HepG2 (cell line): Measurements from ENCODE around the gene NFE2L3. TPM values are rescaled to one million over a fixed set of nuclear protein-coding genes. Genes with fewer than 3 reads are reported as not detected.
"Not testable (repeated sequence)": the region's sequence is repeated elsewhere in the genome, so short reads cannot be mapped to it uniquely, and the experiment has no call there.

Experiments used
- ATAC-seq: fragments of 200-7000 bp; cut with Tn5 transposase; 3 replicates; pipeline ENCODE4 v1.9.1; 2020; ENCODE audit warnings: mild to moderate bottlenecking, moderate library complexity
- BruUV-seq: library from RNA; stranded (reverse); fragments of 400-500 nt; replicated peaks from 2 replicates; lab custom pipeline; 2021; lab: Mats Ljungman, UMichigan
- CTCF ChIA-PET: fragments of 300-600 bp; formaldehyde crosslinking; extraction: SDS; loops from one replicate; lab custom pipeline; 2021; ENCODE audit warnings: low total read pairs, inconsistent platforms, low intra/inter-chr PET ratio; lab: Yijun Ruan, JAX
- POLR2A ChIA-PET: fragments of 350-600 bp; sonication (Branson Sonifier 250); formaldehyde crosslinking; loops from one replicate; lab custom pipeline; 2020; ENCODE audit warnings: antibody characterized with exemption, inconsistent platforms; lab: Yijun Ruan, JAX
- DNase-seq: peaks from one replicate; pipeline ENCODE4 v3.0.0-alpha.2; 2015; ENCODE audit warnings: low spot score
- FAIRE-seq: peaks from 3 replicates; lab custom pipeline; 2011; peaks lifted over from hg19 to GRCh38; lab: Jason Lieb, UNC
- H2AFZ ChIP-seq: one replicate; pipeline ENCODE4 v1.6.1; 2011; ENCODE audit warnings: low read length, inconsistent platforms
- H3K27ac ChIP-seq: fragments of 300-600 bp; 3 replicates; pipeline ENCODE4 v1.8.0; 2011; ENCODE audit warnings: mixed run types, mild to moderate bottlenecking, mixed read lengths, low read length, inconsistent platforms; ENCODE audit not compliant: insufficient read depth; ENCODE audit errors: extremely low read length
- H3K27me3 ChIP-seq, 2 experiments: fragments of 200-600 bp in 1 of 2; 2 replicates in 1 of 2; 3 replicates in 1 of 2; pipeline versions ENCODE4 v1.6.0 to v1.8.0; 2011; ENCODE audit warnings: low read length in 2 of 2, mild to moderate bottlenecking in 2 of 2, moderate library complexity in 2 of 2, inconsistent platforms in 1 of 2; ENCODE audit not compliant: insufficient read depth in 2 of 2, control insufficient read depth in 1 of 2
- H3K36me3 ChIP-seq, 2 experiments: fragments of 200-600 bp in 1 of 2; replicated peaks in 1 of 2; 2 replicates in 1 of 2; 3 replicates in 1 of 2; pipeline versions ENCODE4 v1.5.1 to v1.8.0; 2011; ENCODE audit warnings: low read length in 2 of 2, inconsistent platforms in 1 of 2; ENCODE audit not compliant: insufficient read depth in 2 of 2, control insufficient read depth in 1 of 2
- H3K4me1 ChIP-seq: 2 replicates; pipeline ENCODE4 v1.5.1; 2012; ENCODE audit warnings: low read length, inconsistent platforms; ENCODE audit not compliant: insufficient read depth
- H3K4me2 ChIP-seq: 2 replicates; pipeline ENCODE4 v1.6.0; 2011; ENCODE audit warnings: low read depth, low read length, inconsistent platforms
- H3K4me3 ChIP-seq, 3 experiments: fragments of 200-600 bp in 1 of 3; sonication (generic), shearing (Covaris generic) in 1 of 3; replicated peaks in 1 of 3; 2 replicates each; pipeline ENCODE4 v1.5.1; 2011 to 2016; ENCODE audit warnings: low read length in 3 of 3, inconsistent platforms in 2 of 3, low read depth in 2 of 3, mild to moderate bottlenecking in 2 of 3, control low read depth in 1 of 3, mixed read lengths in 1 of 3; ENCODE audit not compliant: insufficient read depth in 1 of 3
- H3K79me2 ChIP-seq: one replicate; pipeline ENCODE4 v1.6.1; 2011; ENCODE audit warnings: low read length, inconsistent platforms; ENCODE audit not compliant: insufficient read depth
- H3K9ac ChIP-seq: 2 replicates; pipeline ENCODE4 v1.6.0; 2011; ENCODE audit warnings: mild to moderate bottlenecking, low read depth, low read length, inconsistent platforms; ENCODE audit not compliant: insufficient read depth
- H3K9me3 ChIP-seq: 2 replicates; pipeline ENCODE4 v1.5.1; 2012; ENCODE audit warnings: mild to moderate bottlenecking, low read length
- H4K20me1 ChIP-seq: 2 replicates; pipeline ENCODE4 v1.6.0; 2011; ENCODE audit warnings: inconsistent platforms, mild to moderate bottlenecking, low read length, moderate library complexity; ENCODE audit not compliant: insufficient read depth
- HNRNPLL ChIP-seq: fragments of 200-400 bp; formaldehyde crosslinking; IDR thresholded peaks from 2 replicates; pipeline ENCODE4 v1.6.1; 2017; ENCODE audit warnings: mild to moderate bottlenecking, low read depth, low read length; ENCODE audit not compliant: poor library complexity, severe bottlenecking
- NFAT5 ChIP-seq: sonication (generic); formaldehyde crosslinking; IDR thresholded peaks from 2 replicates; pipeline ENCODE4 v1.4.0; 2020; ENCODE audit warnings: missing genetic modification reagents
- SALL1 ChIP-seq: sonication (generic); formaldehyde crosslinking; IDR thresholded peaks from 2 replicates; pipeline ENCODE4 v1.8.0; 2022; ENCODE audit warnings: mild to moderate bottlenecking, missing genetic modification reagents
- SALL2 ChIP-seq: sonication (generic); formaldehyde crosslinking; IDR thresholded peaks from 2 replicates; pipeline ENCODE4 v1.8.1; 2023; ENCODE audit warnings: mild to moderate bottlenecking, missing genetic modification reagents, inconsistent platforms
- ZNF546 ChIP-seq: sonication (generic); formaldehyde crosslinking; conservative IDR thresholded peaks from 2 replicates; pipeline ENCODE4 v1.8.1; 2023; ENCODE audit warnings: mild to moderate bottlenecking, missing genetic modification reagents
- ZNF777 ChIP-seq: sonication (generic); formaldehyde crosslinking; IDR thresholded peaks from 2 replicates; pipeline ENCODE4 v1.4.0; 2020; ENCODE audit warnings: missing genetic modification reagents
- ZSCAN29 ChIP-seq: sonication (generic); formaldehyde crosslinking; conservative IDR thresholded peaks from 2 replicates; pipeline ENCODE4 v1.4.0; 2020; ENCODE audit warnings: mild to moderate bottlenecking, missing genetic modification reagents
- WGBS: methylation state at CpG from one replicate; pipeline ENCODE4 v1.1.6; 2017; ENCODE audit warnings: low lambda C conversion rate; 5-methylcytosine and 5-hydroxymethylcytosine counted together
- in situ Hi-C: cut with HindIII; loops from 2 replicates; pipeline ENCODE4 v1.10.0; 2017; ENCODE audit warnings: low pct_unique_long_range_greater_than_20kb; ENCODE audit not compliant: extremely low pct_ligation_motif_present
- intact Hi-C: fragments of 100-400 bp; cut with micrococcal nuclease; formaldehyde crosslinking; loops from one replicate; pipeline ENCODE4 v1.10.0; 2022; ENCODE audit not compliant: unreplicated experiment
- polyA plus RNA-seq, 8 experiments: library from polyadenylated mRNA; depleted of rRNA in 3 of 8; stranded (reverse) in 7 of 8; unstranded in 1 of 8; fragments of >200 nt; fragmentation: Illumina TruSeq in 4 of 8; extraction: Trizol in 4 of 8; gene quantifications; 2 replicates each; pipeline versions ENCODE4 v1.2.1 to v1.2.3, GENCODE V29; 2011 to 2016; ENCODE audit warnings: low read depth in 4 of 8, missing spikeins in 1 of 8, mixed read lengths in 1 of 8; ENCODE audit not compliant: insufficient read depth in 1 of 8
- total RNA-seq, 5 experiments: library from RNA; depleted of rRNA; stranded (reverse); fragments of >200 nt; fragmentation: Illumina TruSeq; extraction: Trizol; gene quantifications; 2 replicates each; pipeline ENCODE4 v1.2.3, GENCODE V29; 2016; ENCODE audit warnings: low read depth in 1 of 5
- TF ChIP-seq, protein P1 (sequence below): IDR thresholded peaks from 2 replicates; pipeline ENCODE4 v1.6.1; 2016; ENCODE audit warnings: missing compliant biosample characterization, missing genetic modification reagents, borderline replicate concordance
- TF ChIP-seq, protein P2 (sequence below), 2 experiments: sonication (generic) in 1 of 2; formaldehyde crosslinking in 1 of 2; IDR thresholded peaks; 2 replicates each; pipeline versions ENCODE4 v1.6.1 to v1.9.0; 2014 to 2022; ENCODE audit warnings: antibody characterized with exemption in 1 of 2, borderline replicate concordance in 1 of 2, inconsistent platforms in 1 of 2, low read depth in 1 of 2, missing genetic modification reagents in 1 of 2

NFE2L3 gene
- total and polyA plus RNA-seq, 2 of the 13 experiments (the other 11 are each of a cell fraction or from before 2014, with no cell fraction given): 11.4 to 19.4 TPM

DNA sequence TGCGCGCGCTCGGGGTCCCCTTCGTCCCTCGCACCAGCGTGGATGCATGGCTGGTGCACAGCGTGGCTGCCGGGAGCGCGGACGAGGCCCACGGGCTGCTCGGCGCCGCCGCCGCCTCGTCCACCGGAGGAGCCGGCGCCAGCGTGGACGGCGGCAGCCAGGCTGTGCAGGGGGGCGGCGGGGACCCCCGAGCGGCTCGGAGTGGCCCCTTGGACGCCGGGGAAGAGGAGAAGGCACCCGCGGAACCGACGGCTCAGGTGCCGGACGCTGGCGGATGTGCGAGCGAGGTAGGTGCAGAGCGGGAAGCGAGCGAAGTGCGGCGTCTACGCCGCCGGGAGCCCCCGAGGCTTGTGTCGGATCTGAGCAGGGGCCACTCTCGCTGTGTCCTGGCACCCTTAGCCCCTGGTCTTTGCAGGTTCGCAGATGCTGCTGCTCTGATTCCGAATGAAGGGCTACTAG lies 813 bp downstream of the NFE2L3 start:
- in situ Hi-C loops, H3K79me2 ChIP-seq, H3K9me3 ChIP-seq, H2AFZ ChIP-seq, H3K27ac ChIP-seq, BruUV-seq, DNase-seq, H3K36me3 ChIP-seq, FAIRE-seq, H4K20me1 ChIP-seq, CTCF ChIA-PET: not testable (repeated sequence)
- H3K9ac ChIP-seq: peak overlapping the region; percentile 54; the same call in 1 of the 2 replicates
- intact Hi-C loops: loop anchor here (2.0 to 10.0 kb wide), 2 partner anchors 46 to 58 kb away; no protein-coding TSS in a partner anchor
- H3K27me3 ChIP-seq: peaks cover 0 to 13% of the 10 kb centered on the region in 2 experiments; a peak in 3 of 5 replicates
- POLR2A ChIA-PET: interaction anchor here (1.1 to 2.4 kb wide), 5 partner anchors 9 to 47 kb away, joined by 4 to 36 read pairs (median 10); partner anchors contain the start of genes CBX3 and HNRNPA2B1
- H3K4me3 ChIP-seq: peak overlapping the region; percentile 58 to 72 (median 70)
- ATAC-seq: peak; percentile 34
- H3K4me1 ChIP-seq: peaks cover 53% of the 10 kb centered on the region
- H3K4me2 ChIP-seq: peak overlapping the region; percentile 81
- WGBS: no CpG with 5 or more reads among the region's 54 CpGs
- TF ChIP-seq ZNF546 (CRISPR knock-in tag) (0 out of 2 replicates have a peak, but pooled peaks have one; percentile 45), SALL1 (CRISPR knock-in tag) (0 out of 2 replicates have a peak, but pooled peaks have one; percentile 18), ZNF777 (peak; percentile 97), ZSCAN29 (CRISPR knock-in tag) (peak; percentile 99), SALL2 (CRISPR knock-in tag) (peak; percentile 57; the same call in 1 of the 2 replicates), NFAT5 (CRISPR knock-in tag) (peak; percentile 84; the same call in 1 of the 2 replicates), HNRNPLL (peak; percentile 60)
- TF ChIP-seq, protein P1, sequence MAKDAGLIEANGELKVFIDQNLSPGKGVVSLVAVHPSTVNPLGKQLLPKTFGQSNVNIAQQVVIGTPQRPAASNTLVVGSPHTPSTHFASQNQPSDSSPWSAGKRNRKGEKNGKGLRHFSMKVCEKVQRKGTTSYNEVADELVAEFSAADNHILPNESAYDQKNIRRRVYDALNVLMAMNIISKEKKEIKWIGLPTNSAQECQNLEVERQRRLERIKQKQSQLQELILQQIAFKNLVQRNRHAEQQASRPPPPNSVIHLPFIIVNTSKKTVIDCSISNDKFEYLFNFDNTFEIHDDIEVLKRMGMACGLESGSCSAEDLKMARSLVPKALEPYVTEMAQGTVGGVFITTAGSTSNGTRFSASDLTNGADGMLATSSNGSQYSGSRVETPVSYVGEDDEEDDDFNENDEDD: peak; percentile 52
- TF ChIP-seq, protein P2, sequence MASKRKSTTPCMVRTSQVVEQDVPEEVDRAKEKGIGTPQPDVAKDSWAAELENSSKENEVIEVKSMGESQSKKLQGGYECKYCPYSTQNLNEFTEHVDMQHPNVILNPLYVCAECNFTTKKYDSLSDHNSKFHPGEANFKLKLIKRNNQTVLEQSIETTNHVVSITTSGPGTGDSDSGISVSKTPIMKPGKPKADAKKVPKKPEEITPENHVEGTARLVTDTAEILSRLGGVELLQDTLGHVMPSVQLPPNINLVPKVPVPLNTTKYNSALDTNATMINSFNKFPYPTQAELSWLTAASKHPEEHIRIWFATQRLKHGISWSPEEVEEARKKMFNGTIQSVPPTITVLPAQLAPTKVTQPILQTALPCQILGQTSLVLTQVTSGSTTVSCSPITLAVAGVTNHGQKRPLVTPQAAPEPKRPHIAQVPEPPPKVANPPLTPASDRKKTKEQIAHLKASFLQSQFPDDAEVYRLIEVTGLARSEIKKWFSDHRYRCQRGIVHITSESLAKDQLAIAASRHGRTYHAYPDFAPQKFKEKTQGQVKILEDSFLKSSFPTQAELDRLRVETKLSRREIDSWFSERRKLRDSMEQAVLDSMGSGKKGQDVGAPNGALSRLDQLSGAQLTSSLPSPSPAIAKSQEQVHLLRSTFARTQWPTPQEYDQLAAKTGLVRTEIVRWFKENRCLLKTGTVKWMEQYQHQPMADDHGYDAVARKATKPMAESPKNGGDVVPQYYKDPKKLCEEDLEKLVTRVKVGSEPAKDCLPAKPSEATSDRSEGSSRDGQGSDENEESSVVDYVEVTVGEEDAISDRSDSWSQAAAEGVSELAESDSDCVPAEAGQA (IDR thresholded peaks at IDR 0.05; ENCODE audit: low read depth): not testable (repeated sequence)
- TF ChIP-seq, protein P2 (CRISPR knock-in tag; IDR thresholded peaks at IDR 0.05; ENCODE audit: borderline replicate concordance): 0 out of 2 replicates have a peak, but pooled peaks have one; percentile 35
